ENCODE measurements around the gene HOXA6. TPM values are rescaled to one million over a fixed set of nuclear protein-coding genes. Genes with fewer than 3 reads are reported as not detected.
A peak's percentile ranks its signal among the peaks of the same experiment; 100 is the strongest.

The HOXA6 gene
- polyA plus RNA-seq, 2 donors: 0.19 to 0.69 TPM

DNA sequence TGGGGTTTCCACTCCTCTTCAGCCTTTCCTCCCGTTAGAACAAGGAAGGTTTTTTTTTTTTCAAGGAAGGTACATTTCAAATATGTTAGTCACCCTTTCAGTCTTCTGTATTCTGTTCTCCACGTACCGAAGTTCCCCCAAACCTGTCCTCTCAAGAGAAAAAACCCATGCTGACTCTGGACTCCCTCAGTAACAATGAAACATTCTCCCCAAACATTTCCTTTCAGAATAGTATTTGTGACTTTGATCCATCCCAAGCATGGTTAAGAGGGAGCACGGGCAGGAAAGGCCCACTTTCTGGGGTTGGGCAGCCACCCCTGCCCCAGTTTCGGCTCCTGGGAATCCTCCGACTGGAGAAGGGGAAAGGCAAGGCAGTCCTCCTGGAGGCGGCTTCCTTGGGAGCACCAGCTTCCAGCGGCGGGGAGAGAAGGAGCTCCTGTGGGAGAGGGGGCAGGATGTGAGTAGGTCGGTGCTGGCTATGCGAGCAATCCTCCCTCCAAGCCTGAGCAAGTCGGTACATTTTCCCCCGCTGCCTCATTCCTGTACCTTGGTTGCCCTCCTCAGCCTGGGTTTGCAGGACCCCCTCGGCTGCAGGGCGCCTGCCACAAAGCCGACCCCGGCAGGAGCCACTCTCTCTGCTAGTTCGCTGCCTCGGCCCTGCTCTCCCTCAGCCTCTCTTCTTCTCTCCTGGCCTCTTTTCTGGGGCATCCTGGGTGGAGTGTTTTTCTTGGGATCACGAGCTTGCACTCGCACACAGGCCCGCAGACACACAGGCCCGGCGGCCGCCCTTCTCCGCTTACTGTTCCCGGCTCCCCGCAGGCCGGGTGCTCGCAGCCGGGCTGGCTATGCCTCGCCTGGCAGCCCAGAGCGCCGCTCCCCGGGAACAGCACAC is 49.6 kb downstream of the HOXA6 start:
- peaks cover 4 to 5% of the 10 kb centered on the region in 2 donors for H3K4me1 ChIP-seq (ENCODE audit: control insufficient read depth in 2 of 2, insufficient read depth in 2 of 2, low read length in 1 of 2)
- WGBS, 2 donors: 13 to 17% methylated on average over 30 to 35 of the region's 35 CpGs
- H3K4me3 ChIP-seq (ENCODE audit: low read depth in 1 of 2, low read length in 2 of 2): peak overlapping the region; percentile 59 to 91
- H3K27ac ChIP-seq (ENCODE audit: low read depth in 2 of 2, low read length in 1 of 2): peak overlapping the region; percentile 95 to 97
- H3K9me3 ChIP-seq (ENCODE audit: control insufficient read depth in 2 of 2, insufficient read depth in 1 of 2, low read depth in 1 of 2, low read length in 1 of 2): no peaks in the 10 kb centered on the region
- H3K36me3 ChIP-seq (ENCODE audit: control insufficient read depth in 2 of 2, insufficient read depth in 2 of 2, low read length in 1 of 2): no peaks in the 10 kb centered on the region
- no peaks in the 10 kb centered on the region for H3K27me3 ChIP-seq (ENCODE audit: control insufficient read depth in 1 of 2, insufficient read depth in 2 of 2, low read length in 2 of 2)

DNA sequence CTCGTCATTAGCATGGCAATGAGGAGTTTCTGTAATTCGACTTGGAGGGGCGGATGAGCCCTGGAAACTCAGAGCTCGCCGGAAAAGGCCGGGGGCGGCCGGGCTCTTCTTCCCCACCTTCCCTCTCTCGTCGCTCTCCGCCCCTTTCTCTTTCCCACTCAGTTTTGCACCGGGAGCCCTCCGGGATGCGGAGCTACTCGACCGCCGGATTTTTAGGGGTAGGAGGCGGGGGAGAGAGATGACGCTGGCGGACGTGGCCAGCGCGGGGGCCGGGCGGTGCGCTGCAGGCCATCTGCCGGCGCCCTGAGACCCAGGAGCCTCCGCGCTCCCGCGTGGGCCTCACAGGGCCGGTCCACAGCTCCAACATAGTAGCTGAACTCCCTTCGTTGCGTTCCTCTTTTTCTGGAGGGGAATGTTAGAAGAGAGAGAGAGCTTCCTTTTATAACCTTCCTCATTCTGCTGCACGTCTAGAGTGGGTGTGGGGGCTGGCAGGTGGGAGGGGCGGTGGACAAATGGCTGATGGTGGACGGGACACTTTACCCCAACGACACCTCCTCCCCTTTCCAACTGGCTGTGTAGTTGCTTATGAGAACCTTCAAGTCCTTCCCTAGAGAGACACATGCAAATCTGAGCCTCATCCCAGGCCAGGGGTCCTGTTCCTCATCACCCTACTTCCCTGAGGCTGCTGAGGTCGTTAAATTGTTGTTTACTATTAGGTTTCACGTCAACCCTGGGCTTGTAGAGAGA is 50.6 kb downstream of the HOXA6 start:
- Histone ChIP-seq H3K9me3 (ENCODE audit: control insufficient read depth in 2 of 2, insufficient read depth in 1 of 2, low read depth in 1 of 2, low read length in 1 of 2) (no peaks in the 10 kb centered on the region), H3K4me1 (ENCODE audit: control insufficient read depth in 2 of 2, insufficient read depth in 2 of 2, low read length in 1 of 2) (peaks cover 4 to 5% of the 10 kb centered on the region in 2 donors), H3K27me3 (ENCODE audit: control insufficient read depth in 1 of 2, insufficient read depth in 2 of 2, low read length in 2 of 2) (no peaks in the 10 kb centered on the region), H3K27ac (ENCODE audit: low read depth in 2 of 2, low read length in 1 of 2) (peak overlapping the region; percentile 95 to 97), H3K4me3 (ENCODE audit: low read depth in 1 of 2, low read length in 2 of 2) (peak overlapping the region; percentile 89 to 91), H3K36me3 (ENCODE audit: control insufficient read depth in 2 of 2, insufficient read depth in 2 of 2, low read length in 1 of 2) (no peaks in the 10 kb centered on the region)
- WGBS, 2 donors: 0 to 1% methylated on average over 35 to 41 of the region's 41 CpGs

DNA sequence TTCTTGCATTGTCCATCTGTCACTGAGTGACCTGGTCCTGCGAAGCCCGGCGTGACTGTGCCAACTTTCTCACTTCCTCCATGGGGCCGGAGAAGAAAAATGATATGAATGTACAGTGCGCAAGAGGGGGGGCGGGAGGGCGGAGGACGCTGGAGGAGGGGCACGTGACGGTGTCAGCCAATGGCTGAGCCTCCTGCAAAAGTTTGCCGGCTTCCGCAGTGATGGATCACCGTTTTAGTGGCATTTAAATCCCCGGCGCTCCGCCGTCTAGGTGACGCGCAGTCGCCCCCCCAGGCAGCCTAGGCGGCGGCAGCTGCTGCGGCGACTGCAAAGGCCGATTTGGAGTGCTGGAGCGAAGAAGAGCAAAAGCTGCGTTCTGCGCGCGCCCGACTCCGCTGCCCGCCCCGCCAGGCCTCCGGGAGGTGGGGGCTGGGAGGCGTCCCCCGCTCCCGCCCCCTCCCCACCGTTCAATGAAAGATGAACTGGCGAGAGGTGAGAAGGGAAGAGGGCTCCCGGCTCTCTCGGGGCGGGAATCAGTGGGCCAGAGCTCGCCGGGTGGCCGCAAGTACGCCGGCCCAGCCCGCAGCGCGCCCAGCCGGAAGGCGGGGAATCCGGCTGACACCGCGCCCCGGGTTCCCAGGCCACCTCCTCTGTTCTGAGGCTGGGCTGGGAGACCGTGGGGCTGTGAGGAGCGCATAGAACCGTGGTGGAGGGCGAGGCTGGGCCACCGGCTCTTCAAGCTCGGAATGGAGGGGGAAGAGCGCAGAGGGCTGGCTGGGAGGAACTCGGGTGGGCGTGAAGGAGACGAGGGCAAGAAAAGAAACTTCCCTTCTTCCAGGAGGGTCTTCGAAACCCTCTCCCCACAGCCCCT is 51.4 kb downstream of the HOXA6 start, which contains the start of gene HOXA1:
Gene HOXA1, minus strand, starts transcription at position 104 of the 871 bp plus-strand sequence. Its CDS starts 88 bp downstream, at position 16.
- Histone ChIP-seq H3K4me1 (ENCODE audit: control insufficient read depth in 2 of 2, insufficient read depth in 2 of 2, low read length in 1 of 2) (peaks cover 4 to 5% of the 10 kb centered on the region in 2 donors), H3K27ac (ENCODE audit: low read depth in 2 of 2, low read length in 1 of 2) (peak within 1 kb of the TSS; percentile 95 to 97), H3K4me3 (ENCODE audit: low read depth in 1 of 2, low read length in 2 of 2) (peak within 1 kb of the TSS; percentile 89 to 91), H3K36me3 (ENCODE audit: control insufficient read depth in 2 of 2, insufficient read depth in 2 of 2, low read length in 1 of 2) (no peaks in the 10 kb centered on the region), H3K27me3 (ENCODE audit: control insufficient read depth in 1 of 2, insufficient read depth in 2 of 2, low read length in 2 of 2) (no peaks in the 10 kb centered on the region), H3K9me3 (ENCODE audit: control insufficient read depth in 2 of 2, insufficient read depth in 1 of 2, low read depth in 1 of 2, low read length in 1 of 2) (no peaks in the 10 kb centered on the region)
- WGBS, 2 donors: 0 to 1% methylated on average over 58 to 68 of the region's 68 CpGs

Other genes with a start within 250 kb of the HOXA6 start
- 1 to 10 TPM; 1.5 to 2.1 TPM for gene HOXA1, start 51.8 kb downstream of the HOXA6 start, polyA plus RNA-seq
- gene HOXA2, start 45.1 kb downstream of the HOXA6 start, polyA plus RNA-seq: 1 to 10 TPM; 1.8 to 2.3 TPM
- 1 to 10 TPM; 7.6 to 8.6 TPM for gene HOXA4, start 17.0 kb downstream of the HOXA6 start, polyA plus RNA-seq
- 1 to 10 TPM; 1.7 to 3.5 TPM for gene HOXA5, start 4.1 kb downstream of the HOXA6 start, polyA plus RNA-seq
- gene HOXA3, start 4.8 kb upstream of the HOXA6 start, polyA plus RNA-seq: 1 to 10 TPM; 3.3 to 4.3 TPM
- gene HOXA7, start 8.9 kb upstream of the HOXA6 start, polyA plus RNA-seq: 1 to 10 TPM; 1.5 to 1.8 TPM
- under 1 TPM; 0.49 TPM for gene HOXA9, start 17.8 kb upstream of the HOXA6 start, polyA plus RNA-seq
- gene HOXA10, start 26.5 kb upstream of the HOXA6 start, polyA plus RNA-seq: under 1 TPM; 0.09 to 0.16 TPM
- not detected for gene HOXA11, start 37.5 kb upstream of the HOXA6 start, polyA plus RNA-seq
- not detected for gene HOXA13, start 52.3 kb upstream of the HOXA6 start, polyA plus RNA-seq
- not detected for gene EVX1, start 95.0 kb upstream of the HOXA6 start, polyA plus RNA-seq

All from esophagus (tissue), 2 donors.